Measurements from ENCODE around the gene GAREM1.

GRCh38 chr18:32219431-32220018, 251.2 kb downstream of the GAREM1 start:
- TF ChIP-seq CTCF (IDR thresholded peaks at IDR 0.05) (no peak), POLR2A (IDR thresholded peaks at IDR 0.05) (no peak)
